OCI-LY1 (cell line): ENCODE results near the gene ATP5PO.
A peak's percentile ranks its signal among the peaks of the same experiment; 100 is the strongest.

Experiments used
- H2AFZ ChIP-seq: fragments of 200-600 bp; sonication (generic), shearing (Covaris generic); 2 replicates; pipeline ENCODE4 v1.6.0; 2014; ENCODE audit warnings: antibody characterized with exemption, mild to moderate bottlenecking, low read length
- H3F3A ChIP-seq: fragments of 200-600 bp; sonication (generic), shearing (Covaris generic); 2 replicates; pipeline ENCODE4 v1.6.0; 2014; ENCODE audit warnings: mild to moderate bottlenecking, antibody characterized with exemption, low read length, moderate library complexity; ENCODE audit not compliant: insufficient read depth
- H3K27ac ChIP-seq: fragments of 200-600 bp; sonication (generic); 2 replicates; pipeline ENCODE4 v1.5.1; 2014; ENCODE audit warnings: low read length, mixed run types, mild to moderate bottlenecking, low read depth; ENCODE audit not compliant: poor library complexity, severe bottlenecking
- H3K27me3 ChIP-seq: fragments of 200-600 bp; sonication (generic); 2 replicates; pipeline ENCODE4 v1.6.0; 2014; ENCODE audit warnings: antibody characterized with exemption, mild to moderate bottlenecking, low read length, moderate library complexity; ENCODE audit not compliant: insufficient read depth
- H3K36me3 ChIP-seq: fragments of 200-600 bp; sonication (generic); 2 replicates; pipeline ENCODE4 v1.6.1; 2014; ENCODE audit warnings: mild to moderate bottlenecking, antibody characterized with exemption, low read length, moderate library complexity, mixed read lengths; ENCODE audit not compliant: insufficient read depth
- H3K4me1 ChIP-seq: fragments of 200-600 bp; sonication (generic); 2 replicates; pipeline ENCODE4 v1.5.1; 2014; ENCODE audit warnings: mild to moderate bottlenecking, low read length, moderate library complexity; ENCODE audit not compliant: insufficient read depth, severe bottlenecking
- H3K4me2 ChIP-seq: fragments of 200-600 bp; sonication (generic), shearing (Covaris generic); 2 replicates; pipeline ENCODE4 v1.6.1; 2014; ENCODE audit warnings: low read length
- H3K4me3 ChIP-seq: fragments of 200-600 bp; sonication (generic); 2 replicates; pipeline ENCODE4 v1.5.1; 2014; ENCODE audit warnings: low read length, low read depth, mild to moderate bottlenecking, mixed read lengths; ENCODE audit not compliant: poor library complexity, severe bottlenecking
- H3K79me2 ChIP-seq: fragments of 200-600 bp; shearing (Covaris generic); 2 replicates; pipeline ENCODE4 v1.6.1; 2016; ENCODE audit warnings: mixed run types, low read length, mixed read lengths; ENCODE audit not compliant: insufficient read depth
- H3K9ac ChIP-seq: fragments of 200-600 bp; sonication (generic), shearing (Covaris generic); 2 replicates; pipeline ENCODE4 v1.6.1; 2014; ENCODE audit warnings: mild to moderate bottlenecking, low read length, mixed read lengths
- H3K9me2 ChIP-seq: fragments of 200-600 bp; sonication (generic), shearing (Covaris generic); 2 replicates; pipeline ENCODE4 v1.6.1; 2014; ENCODE audit warnings: low read depth, mild to moderate bottlenecking, low read length, mixed read lengths
- H3K9me3 ChIP-seq: fragments of 200-600 bp; shearing (Covaris generic); 2 replicates; pipeline ENCODE4 v1.6.1; 2014; ENCODE audit warnings: low read length, mixed read lengths
- H4K20me1 ChIP-seq: fragments of 200-600 bp; sonication (generic), shearing (Covaris generic); 2 replicates; pipeline ENCODE4 v1.6.0; 2016; ENCODE audit warnings: mild to moderate bottlenecking, low read length; ENCODE audit not compliant: insufficient read depth
- EZH2 ChIP-seq: fragments of 200-600 bp; sonication (generic), shearing (Covaris generic); IDR thresholded peaks from 2 replicates; pipeline ENCODE4 v1.8.0; 2017; ENCODE audit warnings: borderline replicate concordance, mixed run types, mild to moderate bottlenecking, antibody characterized with exemption, low read length, moderate library complexity, mixed read lengths
- TF ChIP-seq, protein P1 (sequence below): fragments of 200-600 bp; sonication (generic), shearing (Covaris generic); IDR thresholded peaks from 2 replicates; pipeline ENCODE4 v1.5.1; 2017; ENCODE audit warnings: mild to moderate bottlenecking, antibody characterized with exemption, low read length, moderate library complexity, mixed read lengths

The ATP5PO gene

DNA sequence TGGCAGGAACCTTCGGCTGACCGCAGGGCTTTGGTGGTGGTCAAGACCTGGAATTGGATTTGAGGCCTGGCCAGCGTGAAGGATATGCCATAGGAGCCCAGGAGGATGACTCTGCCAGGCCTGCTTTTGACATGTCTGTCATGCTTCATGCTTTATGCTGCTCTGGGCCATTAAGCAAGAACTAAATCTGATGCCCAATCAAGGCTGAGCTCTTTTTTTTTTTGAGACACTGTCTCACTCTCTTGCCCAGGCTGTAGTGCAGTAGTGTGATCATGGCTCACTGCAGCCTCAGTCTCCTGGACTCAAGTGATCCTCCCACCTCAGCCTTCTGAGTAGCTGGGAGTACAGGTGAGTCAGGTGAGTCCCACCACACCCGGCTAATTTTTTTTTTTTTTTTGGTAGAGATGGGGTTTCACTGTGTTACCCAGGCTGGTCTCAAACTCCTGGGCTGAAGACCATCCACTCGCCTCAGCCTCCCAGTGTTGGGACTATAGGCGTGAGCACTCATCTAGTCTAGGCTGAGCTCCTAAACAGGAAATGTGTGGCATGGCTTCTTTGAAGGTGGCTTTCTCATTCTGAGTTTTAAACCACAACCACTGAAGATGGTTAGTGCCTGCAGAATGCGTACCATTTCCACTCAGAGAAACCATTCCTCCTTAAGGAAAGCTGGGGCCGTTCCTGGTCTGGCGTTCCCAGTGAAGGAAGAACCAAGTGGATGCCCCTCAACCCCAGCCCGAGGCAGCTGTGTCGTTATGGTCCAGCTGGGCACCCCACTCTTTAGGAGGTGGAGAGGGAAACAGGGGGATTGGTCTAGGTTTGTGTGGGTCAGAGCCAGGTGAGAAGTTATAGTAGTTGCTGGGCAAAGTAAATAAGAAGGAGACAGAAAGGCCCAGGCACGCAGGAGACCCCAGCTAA lies 34.2 kb upstream of the ATP5PO start:
- peak overlapping the region; percentile 62 for H3K4me2 ChIP-seq
- no peaks in the 10 kb centered on the region for H3K79me2 ChIP-seq
- peaks cover 3% of the 10 kb centered on the region for H3K9me3 ChIP-seq
- H3K4me1 ChIP-seq = peaks cover 65% of the 10 kb centered on the region
- peak overlapping the region; percentile 63 for H3K9ac ChIP-seq
- TF ChIP-seq, protein P1, sequence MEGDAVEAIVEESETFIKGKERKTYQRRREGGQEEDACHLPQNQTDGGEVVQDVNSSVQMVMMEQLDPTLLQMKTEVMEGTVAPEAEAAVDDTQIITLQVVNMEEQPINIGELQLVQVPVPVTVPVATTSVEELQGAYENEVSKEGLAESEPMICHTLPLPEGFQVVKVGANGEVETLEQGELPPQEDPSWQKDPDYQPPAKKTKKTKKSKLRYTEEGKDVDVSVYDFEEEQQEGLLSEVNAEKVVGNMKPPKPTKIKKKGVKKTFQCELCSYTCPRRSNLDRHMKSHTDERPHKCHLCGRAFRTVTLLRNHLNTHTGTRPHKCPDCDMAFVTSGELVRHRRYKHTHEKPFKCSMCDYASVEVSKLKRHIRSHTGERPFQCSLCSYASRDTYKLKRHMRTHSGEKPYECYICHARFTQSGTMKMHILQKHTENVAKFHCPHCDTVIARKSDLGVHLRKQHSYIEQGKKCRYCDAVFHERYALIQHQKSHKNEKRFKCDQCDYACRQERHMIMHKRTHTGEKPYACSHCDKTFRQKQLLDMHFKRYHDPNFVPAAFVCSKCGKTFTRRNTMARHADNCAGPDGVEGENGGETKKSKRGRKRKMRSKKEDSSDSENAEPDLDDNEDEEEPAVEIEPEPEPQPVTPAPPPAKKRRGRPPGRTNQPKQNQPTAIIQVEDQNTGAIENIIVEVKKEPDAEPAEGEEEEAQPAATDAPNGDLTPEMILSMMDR = no peak
- no peak for TF ChIP-seq EZH2
- H3K4me3 ChIP-seq = peak overlapping the region; percentile 47
- H4K20me1 ChIP-seq = no peaks in the 10 kb centered on the region
- no peaks in the 10 kb centered on the region for H3K27me3 ChIP-seq
- H3F3A ChIP-seq = no peaks in the 10 kb centered on the region
- H3K9me2 ChIP-seq = no peaks in the 10 kb centered on the region
- H3K36me3 ChIP-seq = peaks cover 8% of the 10 kb centered on the region; the same call in 1 of the 2 replicates
- H2AFZ ChIP-seq = no peak overlapping the region
- H3K27ac ChIP-seq = peak overlapping the region; percentile 98

GRCh38 chr21:33948951-33949444 lies 33.4 kb upstream of the ATP5PO start:
- Histone ChIP-seq H3K27ac (peak overlapping the region; percentile 98), H3K9me3 (peaks cover 5% of the 10 kb centered on the region), H3K36me3 (peaks cover 2% of the 10 kb centered on the region; the same call in 1 of the 2 replicates), H3K27me3 (no peaks in the 10 kb centered on the region), H3K4me2 (peak overlapping the region; percentile 62), H3K4me3 (peak overlapping the region; percentile 47), H3K79me2 (no peaks in the 10 kb centered on the region), H3K9me2 (no peaks in the 10 kb centered on the region), H3K4me1 (peaks cover 65% of the 10 kb centered on the region), H3F3A (no peaks in the 10 kb centered on the region), H3K9ac (peak overlapping the region; percentile 63), H4K20me1 (no peaks in the 10 kb centered on the region), H2AFZ (no peak overlapping the region)
- TF ChIP-seq EZH2 = no peak
- TF ChIP-seq, protein P1 = no peak

DNA sequence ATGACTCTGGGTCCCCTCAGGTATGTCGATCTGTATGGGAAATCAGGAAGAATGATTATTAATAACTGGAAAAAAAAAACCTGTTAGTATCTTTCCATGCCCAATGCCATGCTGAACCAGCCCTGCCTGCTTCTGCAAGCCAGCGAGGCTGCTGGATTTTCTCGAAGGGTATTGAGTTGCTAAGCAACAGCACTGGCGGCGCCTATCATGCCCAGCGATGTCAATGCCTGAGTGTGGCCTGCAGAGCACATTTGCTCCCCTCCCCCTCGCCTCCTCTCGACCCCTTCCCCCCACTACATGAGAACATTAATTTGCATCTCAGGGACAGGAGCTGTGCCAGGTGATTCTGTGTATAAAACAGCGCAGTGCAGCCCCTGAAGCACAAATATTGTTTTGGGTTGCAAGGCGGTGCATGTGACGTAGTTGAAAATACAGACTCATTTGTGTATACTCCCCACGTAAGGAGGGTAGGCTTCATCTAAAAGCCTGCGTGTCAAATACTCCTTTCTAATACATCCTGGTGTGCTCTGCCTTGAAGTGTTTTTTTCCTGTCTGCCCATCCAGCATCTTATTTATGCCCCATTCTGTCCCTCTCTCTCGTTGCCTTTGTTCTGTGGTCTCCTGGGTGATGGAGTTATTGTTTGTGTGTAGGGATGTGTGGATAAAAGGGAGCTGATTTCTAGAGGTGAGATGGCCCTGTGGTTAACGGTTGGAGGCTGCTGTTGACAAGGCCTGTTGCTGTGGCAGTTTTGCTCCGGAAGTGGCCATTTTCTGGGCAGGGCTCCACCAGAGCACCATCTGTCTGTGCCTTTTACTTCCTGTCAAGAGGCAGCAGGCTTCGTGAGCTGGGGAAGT lies 32.7 kb upstream of the ATP5PO start:
- Histone ChIP-seq H3K4me3 (peak overlapping the region; percentile 47), H3K4me1 (peaks cover 65% of the 10 kb centered on the region), H2AFZ (no peak overlapping the region), H3K9ac (peak overlapping the region; percentile 63), H3K4me2 (peak overlapping the region; percentile 62), H3K27ac (peak overlapping the region; percentile 98), H3F3A (no peaks in the 10 kb centered on the region), H3K9me2 (no peaks in the 10 kb centered on the region), H3K36me3 (no peaks in the 10 kb centered on the region), H3K9me3 (peaks cover 5% of the 10 kb centered on the region), H3K79me2 (no peaks in the 10 kb centered on the region), H4K20me1 (no peaks in the 10 kb centered on the region), H3K27me3 (no peaks in the 10 kb centered on the region)
- TF ChIP-seq, protein P1 = no peak
- TF ChIP-seq EZH2 = no peak
